ENCODE results near the gene SERPINB10. TPM values are rescaled to one million over a fixed set of nuclear protein-coding genes. Genes with fewer than 3 reads are reported as not detected.
A peak's percentile ranks its signal among the peaks of the same experiment; 100 is the strongest.

Gene SERPINB10
- total RNA-seq, 4 donors from 2014 or later = not detected

DNA sequence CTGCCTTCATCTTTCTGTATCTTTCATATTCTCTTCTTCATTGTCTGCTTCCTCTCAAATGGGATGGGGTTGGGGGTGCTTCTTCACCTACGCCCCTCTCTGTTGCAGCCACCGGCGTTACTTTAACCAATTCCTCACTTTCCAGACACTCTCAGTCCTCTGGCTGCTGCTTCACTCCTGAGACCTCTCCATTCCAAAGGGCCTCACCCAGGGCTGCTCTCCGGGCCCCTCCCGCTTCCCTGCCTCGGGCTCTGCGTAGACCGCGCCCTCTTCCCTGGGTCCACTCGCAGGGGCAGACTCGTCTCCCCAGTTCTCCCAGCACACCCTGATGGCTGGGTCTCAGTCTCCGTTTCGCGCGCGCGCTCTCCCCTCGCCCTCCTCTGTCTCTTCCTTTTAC, 63.0 kb downstream of the SERPINB10 start:
- H3K9me3 ChIP-seq = no peaks in the 10 kb centered on the region
- peak overlapping the region; percentile 32 to 69 (median 45) for H3K4me3 ChIP-seq (replicated peaks in 1 of 3)
- intact Hi-C loops (cut with DNase I) = no loop called here
- TF ChIP-seq, protein P1, sequence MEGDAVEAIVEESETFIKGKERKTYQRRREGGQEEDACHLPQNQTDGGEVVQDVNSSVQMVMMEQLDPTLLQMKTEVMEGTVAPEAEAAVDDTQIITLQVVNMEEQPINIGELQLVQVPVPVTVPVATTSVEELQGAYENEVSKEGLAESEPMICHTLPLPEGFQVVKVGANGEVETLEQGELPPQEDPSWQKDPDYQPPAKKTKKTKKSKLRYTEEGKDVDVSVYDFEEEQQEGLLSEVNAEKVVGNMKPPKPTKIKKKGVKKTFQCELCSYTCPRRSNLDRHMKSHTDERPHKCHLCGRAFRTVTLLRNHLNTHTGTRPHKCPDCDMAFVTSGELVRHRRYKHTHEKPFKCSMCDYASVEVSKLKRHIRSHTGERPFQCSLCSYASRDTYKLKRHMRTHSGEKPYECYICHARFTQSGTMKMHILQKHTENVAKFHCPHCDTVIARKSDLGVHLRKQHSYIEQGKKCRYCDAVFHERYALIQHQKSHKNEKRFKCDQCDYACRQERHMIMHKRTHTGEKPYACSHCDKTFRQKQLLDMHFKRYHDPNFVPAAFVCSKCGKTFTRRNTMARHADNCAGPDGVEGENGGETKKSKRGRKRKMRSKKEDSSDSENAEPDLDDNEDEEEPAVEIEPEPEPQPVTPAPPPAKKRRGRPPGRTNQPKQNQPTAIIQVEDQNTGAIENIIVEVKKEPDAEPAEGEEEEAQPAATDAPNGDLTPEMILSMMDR (IDR thresholded peaks at IDR 0.05) = no peak
- TF ChIP-seq POLR2A (IDR thresholded peaks at IDR 0.05) = no peak
- H3K4me1 ChIP-seq = peaks cover 0 to 19% of the 10 kb centered on the region in 2 donors
- no peaks in the 10 kb centered on the region for H3K36me3 ChIP-seq
- H3K27me3 ChIP-seq = no peaks in the 10 kb centered on the region
- peak; percentile 54 to 64 for DNase-seq
- WGBS, 2 donors = 14 to 19% methylated on average over 18 of the region's 18 CpGs
- peak overlapping the region; percentile 94 to 97 (median 96) for H3K27ac ChIP-seq

DNA sequence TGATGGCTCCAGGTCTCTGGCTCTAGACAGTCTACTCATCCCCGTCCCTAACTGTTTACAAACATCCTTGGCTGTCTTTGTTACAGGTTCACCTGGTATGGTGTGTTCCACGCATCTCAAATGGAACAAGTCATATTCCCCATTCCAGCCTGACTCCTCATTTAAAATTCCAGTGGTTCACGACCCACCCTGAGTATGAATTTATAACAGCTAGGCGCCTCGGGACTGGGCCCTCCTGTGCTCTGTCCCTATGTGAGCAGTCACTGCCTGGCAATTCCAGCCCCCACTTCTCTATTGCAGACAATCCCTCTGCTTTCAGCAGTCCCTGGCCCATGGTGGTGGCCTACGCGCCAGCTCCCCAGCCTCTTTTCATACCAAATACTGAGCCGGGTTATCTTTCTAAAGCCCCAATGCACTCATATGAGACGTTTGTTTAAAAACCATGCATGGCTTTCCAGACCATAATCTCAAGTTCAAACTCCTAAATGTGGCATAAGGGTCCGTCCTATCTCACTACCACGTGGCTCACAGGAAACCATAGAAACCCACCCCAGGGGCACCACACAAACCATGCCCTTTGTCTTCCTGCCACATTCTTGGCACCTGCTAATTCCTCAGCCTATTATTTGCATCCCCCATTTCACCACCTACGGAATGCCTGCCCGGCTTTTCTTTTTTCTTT, 63.7 kb downstream of the SERPINB10 start:
- Histone ChIP-seq H3K27me3 (no peaks in the 10 kb centered on the region), H3K36me3 (no peaks in the 10 kb centered on the region), H3K4me3 (replicated peaks in 1 of 3) (no peak overlapping the region), H3K9me3 (no peaks in the 10 kb centered on the region), H3K4me1 (peaks cover 0 to 19% of the 10 kb centered on the region in 2 donors), H3K27ac (peak overlapping the region; percentile 94 to 97 (median 96))
- intact Hi-C loops (cut with DNase I) = no loop called here
- 77 to 79% methylated on average over 13 of the region's 13 CpGs for WGBS, 2 donors
- no peak for TF ChIP-seq POLR2A (IDR thresholded peaks at IDR 0.05)
- TF ChIP-seq, protein P1 (IDR thresholded peaks at IDR 0.05) = no peak
- no peak for DNase-seq

DNA sequence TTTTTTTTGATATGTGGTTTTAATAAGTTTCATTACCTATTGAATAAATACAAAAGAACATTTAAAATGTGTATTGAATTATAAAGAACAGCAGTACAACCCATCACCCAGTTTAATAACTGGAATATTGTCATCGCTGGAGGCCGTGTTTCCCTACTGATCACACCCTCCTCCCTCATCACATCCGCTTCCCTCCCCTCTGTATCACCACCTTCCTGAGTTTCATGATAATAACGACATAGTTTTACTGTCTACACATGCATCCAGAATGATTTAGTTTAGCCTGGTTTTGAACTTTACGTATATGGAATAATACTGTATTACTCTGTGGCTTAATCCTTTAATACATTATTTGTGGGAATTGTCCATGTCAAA, 64.2 kb downstream of the SERPINB10 start:
- DNase-seq = no peak
- TF ChIP-seq, protein P1 (IDR thresholded peaks at IDR 0.05) = no peak
- TF ChIP-seq POLR2A (IDR thresholded peaks at IDR 0.05) = no peak
- intact Hi-C loops (cut with DNase I) = no loop called here
- peaks cover 0 to 16% of the 10 kb centered on the region in 2 donors for H3K4me1 ChIP-seq
- no peak overlapping the region for H3K4me3 ChIP-seq (replicated peaks in 1 of 3)
- no peaks in the 10 kb centered on the region for H3K27me3 ChIP-seq
- no peaks in the 10 kb centered on the region for H3K9me3 ChIP-seq
- H3K36me3 ChIP-seq = no peaks in the 10 kb centered on the region
- no peak overlapping the region for H3K27ac ChIP-seq
- WGBS, 2 donors = 93 to 95% methylated on average over 5 of the region's 5 CpGs

DNA sequence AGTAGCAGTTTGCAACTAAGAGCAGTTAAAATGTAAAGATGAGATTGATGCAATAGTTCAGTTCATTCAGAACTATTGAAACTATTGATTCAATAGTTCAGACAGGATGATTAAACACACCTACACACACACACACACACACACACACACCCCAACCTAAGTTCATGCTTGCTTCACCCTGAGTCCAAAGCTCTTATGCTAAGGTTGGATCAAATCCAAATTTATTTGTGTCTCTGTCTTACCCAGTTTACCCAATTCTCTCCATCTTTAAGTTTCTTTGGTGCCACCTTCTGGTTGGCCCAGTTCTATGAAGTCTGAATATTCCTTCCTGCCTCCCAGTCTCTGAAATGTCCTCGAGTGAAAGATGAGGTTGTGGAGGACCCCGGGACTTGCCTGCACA, 67.2 kb downstream of the SERPINB10 start:
- Histone ChIP-seq H3K9me3 (no peaks in the 10 kb centered on the region), H3K4me1 (peaks cover 4 to 6% of the 10 kb centered on the region in 2 donors), H3K27ac (no peak overlapping the region), H3K27me3 (no peaks in the 10 kb centered on the region), H3K4me3 (replicated peaks in 1 of 3) (no peak overlapping the region), H3K36me3 (no peaks in the 10 kb centered on the region)
- intact Hi-C loops (cut with DNase I) = no loop called here
- TF ChIP-seq POLR2A (IDR thresholded peaks at IDR 0.05) = no peak
- TF ChIP-seq, protein P1 (IDR thresholded peaks at IDR 0.05) = peak in 2 of 6 experiments; percentile 21 to 28
- DNase-seq = no peak
- WGBS, 2 donors = 39 to 40% methylated on average over 2 of the region's 2 CpGs

DNA sequence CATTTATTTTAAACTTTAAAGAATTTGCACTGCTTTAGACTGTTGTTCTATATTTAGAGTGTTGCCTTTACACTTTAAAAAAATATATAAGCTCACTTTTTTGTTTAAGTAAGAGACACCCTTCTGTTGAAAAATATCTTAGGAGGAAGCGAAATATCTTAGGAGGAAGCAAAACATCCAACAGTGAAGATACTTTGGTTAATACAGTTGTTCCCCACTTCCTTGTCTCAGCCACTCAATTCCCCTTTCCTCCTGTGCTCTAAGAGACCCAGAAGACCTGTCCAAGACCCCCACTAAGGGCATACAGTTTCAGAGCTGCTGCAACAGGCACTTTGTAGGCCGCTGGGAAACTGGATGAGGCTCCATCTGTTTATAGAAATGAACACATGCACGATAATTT, 67.9 kb downstream of the SERPINB10 start:
- no peaks in the 10 kb centered on the region for H3K9me3 ChIP-seq
- peaks cover 4 to 6% of the 10 kb centered on the region in 2 donors for H3K4me1 ChIP-seq
- no peak overlapping the region for H3K4me3 ChIP-seq (replicated peaks in 1 of 3)
- DNase-seq = no peak
- H3K27me3 ChIP-seq = no peaks in the 10 kb centered on the region
- 85 to 87% methylated on average over 3 of the region's 3 CpGs for WGBS, 2 donors
- intact Hi-C loops (cut with DNase I) = no loop called here
- H3K27ac ChIP-seq = no peak overlapping the region
- TF ChIP-seq, protein P1 (IDR thresholded peaks at IDR 0.05) = no peak
- no peak for TF ChIP-seq POLR2A (IDR thresholded peaks at IDR 0.05)
- H3K36me3 ChIP-seq = no peaks in the 10 kb centered on the region

Data from thyroid gland (tissue), 4 donors.